Measurements from ENCODE around the gene OPA3.
"Not testable (repeated sequence)": the region's sequence is repeated elsewhere in the genome, so short reads cannot be mapped to it uniquely, and the experiment has no call there.

DNA sequence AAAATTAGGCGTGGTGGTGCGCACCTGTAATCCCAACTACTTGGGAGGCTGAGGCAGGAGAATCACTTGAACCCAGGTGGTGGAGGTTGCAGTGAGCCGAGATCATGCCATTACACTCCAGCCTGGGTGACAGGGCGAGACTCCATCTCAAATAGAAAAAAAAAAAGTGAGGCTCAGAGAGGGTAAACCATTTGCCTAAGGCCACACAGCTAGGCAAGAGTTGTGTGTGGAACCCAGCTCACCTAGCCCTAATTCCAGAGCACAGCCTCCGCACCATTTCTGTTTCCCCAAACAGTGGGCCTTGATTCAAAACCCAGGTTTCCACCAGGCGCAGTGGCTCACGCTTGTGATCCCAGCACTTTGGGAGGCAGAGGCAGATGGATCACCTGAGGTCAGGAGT is 43.6 kb upstream of the OPA3 start:
- TF ChIP-seq CTCF, POLR2A (IDR thresholded peaks at IDR 0.05): not testable (repeated sequence)

All from adrenal gland (tissue), 5 donors.